ENCODE results near the gene MUTYH. TPM values are rescaled to one million over a fixed set of nuclear protein-coding genes. Genes with fewer than 3 reads are reported as not detected.

Gene MUTYH
- total and polyA plus RNA-seq, 2 donors from 2014 or later = 24.1 to 29.0 TPM

- Histone ChIP-seq H3K4me1 (ENCODE audit: control insufficient read depth in 2 of 3, insufficient read depth in 2 of 3, low read depth in 1 of 3, low read length in 3 of 3) (peaks cover 0 to 8% (median 0%) of the 10 kb centered on the region in 3 donors), H3K9ac (ENCODE audit: low read length in 3 of 3) (no peak overlapping the region), H3K27ac (ENCODE audit: low read depth in 2 of 2, low read length in 2 of 2) (no peak overlapping the region), H3K9me3 (ENCODE audit: control insufficient read depth in 2 of 3, insufficient read depth in 1 of 3, low read length in 3 of 3) (no peaks in the 10 kb centered on the region), H3K27me3 (ENCODE audit: control insufficient read depth, insufficient read depth, low read length) (no peaks in the 10 kb centered on the region), H3K4me3 (ENCODE audit: low read length in 3 of 3) (no peak overlapping the region), H3K36me3 (ENCODE audit: control insufficient read depth in 2 of 3, insufficient read depth in 3 of 3, low read length in 3 of 3) (peaks cover 0 to 5% (median 4%) of the 10 kb centered on the region in 3 donors)
- DNase-seq (no peak), FAIRE-seq (no peak)
- no peak for TF ChIP-seq CTCF (IDR thresholded peaks at IDR 0.05; ENCODE audit: borderline replicate concordance, extremely low read depth, insufficient read depth)
- intact Hi-C loops (cut with DNase I) = no loop called here
These were observed 8.9 kb upstream of the MUTYH start for GRCh38 chr1:45348966-45349677.

- H3K27ac ChIP-seq (ENCODE audit: low read depth in 2 of 2, low read length in 2 of 2) = no peak overlapping the region
- FAIRE-seq (no peak), DNase-seq (no peak)
These were observed 8.3 kb upstream of the MUTYH start for GRCh38 chr1:45348609-45348965.

GRCh38 chr1:45348020-45348419 lies 7.8 kb upstream of the MUTYH start:
- no peak overlapping the region for H3K9ac ChIP-seq (ENCODE audit: low read length in 3 of 3)
- no peaks in the 10 kb centered on the region for H3K27me3 ChIP-seq (ENCODE audit: control insufficient read depth, insufficient read depth, low read length)
- intact Hi-C loops (cut with DNase I) = no loop called here
- peaks cover 0 to 16% (median 10%) of the 10 kb centered on the region in 3 donors for H3K36me3 ChIP-seq (ENCODE audit: control insufficient read depth in 2 of 3, insufficient read depth in 3 of 3, low read length in 3 of 3)
- peaks cover 0 to 8% (median 0%) of the 10 kb centered on the region in 3 donors for H3K4me1 ChIP-seq (ENCODE audit: control insufficient read depth in 2 of 3, insufficient read depth in 2 of 3, low read depth in 1 of 3, low read length in 3 of 3)
- H3K9me3 ChIP-seq (ENCODE audit: control insufficient read depth in 2 of 3, insufficient read depth in 1 of 3, low read length in 3 of 3) = no peaks in the 10 kb centered on the region
- no peak for TF ChIP-seq CTCF (IDR thresholded peaks at IDR 0.05; ENCODE audit: borderline replicate concordance, extremely low read depth, insufficient read depth)
- H3K27ac ChIP-seq (ENCODE audit: low read depth in 2 of 2, low read length in 2 of 2) = no peak overlapping the region
- no peak for FAIRE-seq
- H3K4me3 ChIP-seq (ENCODE audit: low read length in 3 of 3) = no peak overlapping the region
- DNase-seq = no peak

More at GRCh38 chr1:45348609-45348965, 8.3 kb upstream of the MUTYH start:
- Histone ChIP-seq H3K9ac (ENCODE audit: low read length in 3 of 3) (no peak overlapping the region), H3K9me3 (ENCODE audit: control insufficient read depth in 2 of 3, insufficient read depth in 1 of 3, low read length in 3 of 3) (no peaks in the 10 kb centered on the region), H3K4me3 (ENCODE audit: low read length in 3 of 3) (no peak overlapping the region), H3K4me1 (ENCODE audit: control insufficient read depth in 2 of 3, insufficient read depth in 2 of 3, low read depth in 1 of 3, low read length in 3 of 3) (peaks cover 0 to 8% (median 0%) of the 10 kb centered on the region in 3 donors), H3K36me3 (ENCODE audit: control insufficient read depth in 2 of 3, insufficient read depth in 3 of 3, low read length in 3 of 3) (peaks cover 0 to 11% (median 6%) of the 10 kb centered on the region in 3 donors), H3K27me3 (ENCODE audit: control insufficient read depth, insufficient read depth, low read length) (no peaks in the 10 kb centered on the region)
- intact Hi-C loops (cut with DNase I) = no loop called here
- TF ChIP-seq CTCF (IDR thresholded peaks at IDR 0.05; ENCODE audit: borderline replicate concordance, extremely low read depth, insufficient read depth) = no peak

All from kidney (tissue), 14 donors.